ENCODE results near the gene ALB. TPM values are rescaled to one million over a fixed set of nuclear protein-coding genes. Genes with fewer than 3 reads are reported as not detected.

The ALB gene
- total RNA-seq, 1 donor, result not detected

- Histone ChIP-seq H2AFZ (ENCODE audit: low read length) (no peak overlapping the region), H3K4me1 (ENCODE audit: insufficient read depth, low read length) (peaks cover 17% of the 10 kb centered on the region), H3K27ac (ENCODE audit: low read depth, low read length) (no peak overlapping the region), H3K79me2 (ENCODE audit: insufficient read depth, low read length) (no peaks in the 10 kb centered on the region), H3K36me3 (ENCODE audit: insufficient read depth, low read length) (no peaks in the 10 kb centered on the region), H3K27me3 (ENCODE audit: insufficient read depth, low read length) (peaks cover 13% of the 10 kb centered on the region), H3K4me2 (ENCODE audit: insufficient read depth, low read length) (no peak overlapping the region), H3K9me3 (ENCODE audit: low read depth, low read length) (no peaks in the 10 kb centered on the region), H4K20me1 (ENCODE audit: insufficient read depth, low read length) (no peaks in the 10 kb centered on the region), H3K4me3 (ENCODE audit: insufficient read depth, low read length) (no peak overlapping the region)
- DNase-seq (ENCODE audit: insufficient read length, low spot score, missing footprints), result no peak
- TF ChIP-seq CTCF (IDR thresholded peaks at IDR 0.05; ENCODE audit: extremely low read depth, low read depth, low read length), result no peak
Observed at GRCh38 chr4:73445383-73446335, 41.6 kb downstream of the ALB start.

GRCh38 chr4:73446336-73446938, 42.4 kb downstream of the ALB start:
- Histone ChIP-seq H3K79me2 (ENCODE audit: insufficient read depth, low read length) (no peaks in the 10 kb centered on the region), H3K36me3 (ENCODE audit: insufficient read depth, low read length) (no peaks in the 10 kb centered on the region), H3K27me3 (ENCODE audit: insufficient read depth, low read length) (peaks cover 12% of the 10 kb centered on the region), H3K27ac (ENCODE audit: low read depth, low read length) (no peak overlapping the region), H3K4me3 (ENCODE audit: insufficient read depth, low read length) (no peak overlapping the region), H2AFZ (ENCODE audit: low read length) (no peak overlapping the region), H4K20me1 (ENCODE audit: insufficient read depth, low read length) (no peaks in the 10 kb centered on the region), H3K4me1 (ENCODE audit: insufficient read depth, low read length) (peaks cover 24% of the 10 kb centered on the region), H3K9me3 (ENCODE audit: low read depth, low read length) (no peaks in the 10 kb centered on the region), H3K4me2 (ENCODE audit: insufficient read depth, low read length) (no peak overlapping the region)
- peak; percentile 83 for TF ChIP-seq CTCF (IDR thresholded peaks at IDR 0.05; ENCODE audit: extremely low read depth, low read depth, low read length)
- no peak for DNase-seq (ENCODE audit: insufficient read length, low spot score, missing footprints)

GRCh38 chr4:73447671-73448070, 43.6 kb downstream of the ALB start:
- no peak for DNase-seq (ENCODE audit: insufficient read length, low spot score, missing footprints)
- no peak overlapping the region for H3K4me3 ChIP-seq (ENCODE audit: insufficient read depth, low read length)
- H3K27me3 ChIP-seq (ENCODE audit: insufficient read depth, low read length), result peaks cover 10% of the 10 kb centered on the region
- no peak overlapping the region for H2AFZ ChIP-seq (ENCODE audit: low read length)
- no peaks in the 10 kb centered on the region for H3K79me2 ChIP-seq (ENCODE audit: insufficient read depth, low read length)
- TF ChIP-seq CTCF (IDR thresholded peaks at IDR 0.05; ENCODE audit: extremely low read depth, low read depth, low read length), result no peak
- H4K20me1 ChIP-seq (ENCODE audit: insufficient read depth, low read length), result no peaks in the 10 kb centered on the region
- H3K9me3 ChIP-seq (ENCODE audit: low read depth, low read length), result no peaks in the 10 kb centered on the region
- H3K27ac ChIP-seq (ENCODE audit: low read depth, low read length), result peak overlapping the region; percentile 0
- peaks cover 22% of the 10 kb centered on the region for H3K4me1 ChIP-seq (ENCODE audit: insufficient read depth, low read length)
- H3K36me3 ChIP-seq (ENCODE audit: insufficient read depth, low read length), result no peaks in the 10 kb centered on the region
- no peak overlapping the region for H3K4me2 ChIP-seq (ENCODE audit: insufficient read depth, low read length)
